ENCODE data around the gene IKZF4. TPM values are rescaled to one million over a fixed set of nuclear protein-coding genes. Genes with fewer than 3 reads are reported as not detected.

The IKZF4 gene
- total RNA-seq, 2 experiments from 2014 or later = 17.6 to 19.4 TPM

DNA sequence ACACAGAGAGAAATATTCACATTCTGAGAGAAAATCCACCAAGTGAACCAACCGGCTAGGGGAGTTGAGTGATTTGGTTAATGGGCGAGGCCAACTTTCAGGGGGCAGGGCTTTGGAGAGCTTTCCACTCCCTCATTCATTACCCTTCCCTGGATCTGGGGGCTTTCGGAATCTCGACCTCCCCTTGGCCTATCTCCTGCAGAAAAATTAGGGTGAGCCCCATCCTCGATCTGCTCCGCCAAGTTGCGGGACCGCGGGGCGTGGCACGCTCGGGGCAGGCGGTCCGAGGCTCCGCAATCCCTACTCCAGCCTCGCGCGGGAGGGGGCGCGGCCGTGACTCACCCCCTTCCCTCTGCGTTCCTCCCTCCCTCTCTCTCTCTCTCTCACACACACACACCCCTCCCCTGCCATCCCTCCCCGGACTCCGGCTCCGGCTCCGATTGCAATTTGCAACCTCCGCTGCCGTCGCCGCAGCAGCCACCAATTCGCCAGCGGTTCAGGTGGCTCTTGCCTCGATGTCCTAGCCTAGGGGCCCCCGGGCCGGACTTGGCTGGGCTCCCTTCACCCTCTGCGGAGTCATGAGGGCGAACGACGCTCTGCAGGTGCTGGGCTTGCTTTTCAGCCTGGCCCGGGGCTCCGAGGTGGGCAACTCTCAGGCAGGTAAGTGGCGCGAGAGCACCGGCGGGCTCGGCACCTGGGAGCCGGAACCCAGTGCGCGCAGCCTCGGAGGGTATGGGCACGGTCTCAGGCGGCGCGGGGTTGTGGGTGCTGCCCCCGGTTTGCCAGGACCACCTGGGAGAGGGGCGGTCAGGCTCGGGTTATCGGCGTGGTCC lies 59.1 kb downstream of the IKZF4 start, which contains the start of gene ERBB3:
Gene ERBB3, plus strand, starts transcription at position 443 of the 833 bp plus-strand sequence. Its CDS starts 136 bp downstream, at position 579.
- peaks cover 33% of the 10 kb centered on the region for H3K27me3 Mint-ChIP-seq
- peak within 1 kb of the TSS; percentile 74 for H3K4me3 Mint-ChIP-seq
- POLR2A ChIA-PET = interaction anchor here (0.6 to 4.5 kb wide), 5 partner anchors 16 to 384 kb away, joined by 3 to 36 read pairs (median 3); partner anchors contain the start of genes PA2G4 and RPL41
- DNase-seq = peak; percentile 73
- CTCF ChIA-PET = interaction anchor here (0.7 to 7.3 kb wide), 12 partner anchors 10 to 106 kb away, joined by 3 to 60 read pairs (median 4); partner anchors contain the start of genes ESYT1, PA2G4, RAB5B and ZC3H10
- H3K4me1 Mint-ChIP-seq = peaks cover 15% of the 10 kb centered on the region
- H3K27ac Mint-ChIP-seq = no peak within 1 kb of the TSS
- H3K36me3 Mint-ChIP-seq (ENCODE audit: low read depth) = no peaks in the 10 kb centered on the region
- no peaks in the 10 kb centered on the region for H3K9me3 Mint-ChIP-seq

DNA sequence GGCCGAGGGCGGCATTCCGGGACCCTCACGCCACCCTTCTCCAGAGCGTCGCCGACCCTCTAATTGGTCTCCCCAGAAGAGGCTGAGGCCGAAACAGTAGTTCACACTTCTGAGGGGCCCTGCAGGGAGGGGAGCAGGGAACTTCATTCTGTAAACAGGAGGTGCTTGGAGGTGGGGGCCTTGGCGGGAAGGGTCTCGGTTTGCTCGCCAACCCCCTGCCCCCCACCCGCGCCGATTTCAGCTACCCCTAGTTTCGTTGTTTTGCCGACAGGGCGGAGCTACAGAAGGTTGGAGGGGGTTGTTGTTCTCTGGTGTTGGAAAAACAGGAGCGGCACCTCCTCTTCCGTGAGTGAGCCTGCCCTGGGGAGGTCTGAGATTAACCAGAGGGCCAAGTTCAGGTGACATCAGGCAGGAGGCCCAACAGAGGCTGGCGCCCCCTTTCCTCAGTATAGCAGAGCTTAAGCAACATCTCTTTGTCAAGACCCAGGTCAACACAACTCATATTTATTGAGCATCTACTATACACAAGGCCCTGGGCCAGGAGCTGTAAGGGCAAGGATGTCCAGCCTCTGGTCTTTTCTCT lies 59.8 kb downstream of the IKZF4 start:
- peaks cover 35% of the 10 kb centered on the region for H3K27me3 Mint-ChIP-seq
- H3K4me3 Mint-ChIP-seq = peak overlapping the region; percentile 74
- ChIA-PET POLR2A (interaction anchor here (0.9 to 4.5 kb wide), 3 partner anchors 23 to 35 kb away, joined by 3 to 36 read pairs (median 3); partner anchors contain the start of gene PA2G4), CTCF (interaction anchor here (0.7 to 7.3 kb wide), 6 partner anchors 10 to 39 kb away, joined by 3 to 60 read pairs (median 4); partner anchors contain the start of gene PA2G4)
- no peak overlapping the region for H3K27ac Mint-ChIP-seq
- no peaks in the 10 kb centered on the region for H3K36me3 Mint-ChIP-seq (ENCODE audit: low read depth)
- H3K9me3 Mint-ChIP-seq = no peaks in the 10 kb centered on the region
- DNase-seq = no peak
- peaks cover 16% of the 10 kb centered on the region for H3K4me1 Mint-ChIP-seq

DNA sequence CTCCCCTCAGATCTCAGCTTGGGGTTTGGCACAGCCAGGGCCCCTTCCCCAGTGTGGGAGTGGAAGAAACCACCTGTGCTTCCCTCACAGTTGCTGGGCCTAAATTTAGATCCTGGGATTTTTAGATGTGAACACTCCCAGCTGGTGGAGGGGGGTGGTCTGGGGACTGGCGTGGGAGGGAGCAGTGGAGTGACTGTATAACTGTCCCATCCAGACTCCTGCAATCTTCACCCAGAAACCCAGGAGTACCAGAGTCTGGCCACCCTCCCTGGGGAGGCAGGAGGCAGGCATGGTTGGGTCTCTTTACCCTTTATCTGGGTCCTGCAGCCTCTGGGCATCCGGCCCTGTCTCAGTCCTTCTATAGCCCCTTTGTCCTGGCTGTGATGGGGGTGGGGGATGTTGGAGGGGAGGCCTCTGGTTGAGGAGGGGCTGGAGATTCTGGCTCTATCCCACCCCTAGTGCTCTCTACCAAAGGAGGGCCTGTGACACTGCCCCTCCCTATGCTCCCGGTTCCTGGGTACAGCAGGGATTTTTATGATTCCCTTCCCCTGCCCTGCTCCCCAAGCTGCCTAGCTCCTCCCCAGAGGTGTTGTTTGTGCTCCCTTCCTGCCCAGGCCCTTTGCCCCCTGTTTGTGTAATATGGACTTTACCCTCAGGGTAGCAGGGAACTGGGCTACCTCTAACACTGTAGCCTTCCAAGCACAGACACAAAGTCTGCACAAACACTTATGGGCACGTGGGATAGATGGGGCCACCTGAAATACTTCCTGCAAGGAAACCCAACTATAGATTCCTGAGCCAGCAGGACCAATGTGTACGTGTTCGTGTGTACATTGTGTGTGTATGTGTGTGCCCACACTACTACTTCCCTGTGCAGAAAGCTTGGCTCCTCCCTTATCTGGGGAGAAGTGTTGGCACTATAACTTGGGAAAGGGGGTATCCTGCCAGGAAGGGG lies 60.8 kb downstream of the IKZF4 start:
- no peaks in the 10 kb centered on the region for H3K36me3 Mint-ChIP-seq (ENCODE audit: low read depth)
- ChIA-PET CTCF (interaction anchor here (0.8 to 7.3 kb wide), 5 partner anchors 9 to 38 kb away, joined by 3 to 60 read pairs (median 3); partner anchors contain the start of gene PA2G4), POLR2A (interaction anchor here (0.9 to 4.5 kb wide), 5 partner anchors 9 to 35 kb away, joined by 3 to 36 read pairs (median 3); partner anchors contain the start of genes PA2G4 and RPL41)
- H3K27me3 Mint-ChIP-seq = peaks cover 35% of the 10 kb centered on the region
- no peak overlapping the region for H3K4me3 Mint-ChIP-seq
- H3K9me3 Mint-ChIP-seq = no peaks in the 10 kb centered on the region
- H3K27ac Mint-ChIP-seq = no peak overlapping the region
- no peak for DNase-seq
- peaks cover 16% of the 10 kb centered on the region for H3K4me1 Mint-ChIP-seq

DNA sequence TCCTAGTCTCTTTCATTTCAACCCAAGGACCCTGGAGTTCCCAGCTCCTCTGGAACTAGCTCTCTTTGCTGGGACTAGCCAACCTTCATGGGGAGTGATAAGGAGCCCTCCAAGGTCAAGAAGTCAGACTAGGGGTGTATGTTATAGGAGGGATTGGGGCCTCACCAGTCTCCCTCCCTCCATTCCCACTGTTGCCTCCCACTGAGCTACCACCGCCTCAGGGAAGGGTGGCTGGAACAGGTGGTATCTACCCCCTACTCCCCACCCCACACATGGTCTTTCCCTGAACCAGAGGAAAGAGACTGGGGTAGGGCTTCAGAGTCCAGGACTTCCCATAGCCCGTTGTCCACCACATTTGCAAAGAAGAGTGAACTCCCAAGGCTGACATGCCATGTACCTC lies 61.5 kb downstream of the IKZF4 start:
- no peak for DNase-seq
- peaks cover 16% of the 10 kb centered on the region for H3K4me1 Mint-ChIP-seq
- peaks cover 35% of the 10 kb centered on the region for H3K27me3 Mint-ChIP-seq
- H3K27ac Mint-ChIP-seq = no peak overlapping the region
- no peak overlapping the region for H3K4me3 Mint-ChIP-seq
- CTCF ChIA-PET = interaction anchor here (0.6 to 7.3 kb wide), 4 partner anchors 17 to 114 kb away, joined by 3 to 60 read pairs (median 4); partner anchors contain the start of genes PA2G4 and ZC3H10
- POLR2A ChIA-PET = interaction anchor here (0.9 to 4.5 kb wide), 3 partner anchors 10 to 34 kb away, joined by 3 to 36 read pairs (median 4); partner anchors contain the start of genes PA2G4 and RPL41
- H3K36me3 Mint-ChIP-seq (ENCODE audit: low read depth) = no peaks in the 10 kb centered on the region
- no peaks in the 10 kb centered on the region for H3K9me3 Mint-ChIP-seq

- CTCF ChIA-PET = interaction anchor here (0.6 to 7.3 kb wide), 3 partner anchors 21 to 115 kb away, joined by 3 to 60 read pairs (median 4); partner anchors contain the start of genes PA2G4 and ZC3H10
- POLR2A ChIA-PET = interaction anchor here (0.9 to 1.2 kb wide), 2 partner anchors 10 to 34 kb away, joined by 3 to 4 read pairs; partner anchors contain the start of gene RPL41
Measured at GRCh38 chr12:56082967-56083366, 62.1 kb downstream of the IKZF4 start.

DNA sequence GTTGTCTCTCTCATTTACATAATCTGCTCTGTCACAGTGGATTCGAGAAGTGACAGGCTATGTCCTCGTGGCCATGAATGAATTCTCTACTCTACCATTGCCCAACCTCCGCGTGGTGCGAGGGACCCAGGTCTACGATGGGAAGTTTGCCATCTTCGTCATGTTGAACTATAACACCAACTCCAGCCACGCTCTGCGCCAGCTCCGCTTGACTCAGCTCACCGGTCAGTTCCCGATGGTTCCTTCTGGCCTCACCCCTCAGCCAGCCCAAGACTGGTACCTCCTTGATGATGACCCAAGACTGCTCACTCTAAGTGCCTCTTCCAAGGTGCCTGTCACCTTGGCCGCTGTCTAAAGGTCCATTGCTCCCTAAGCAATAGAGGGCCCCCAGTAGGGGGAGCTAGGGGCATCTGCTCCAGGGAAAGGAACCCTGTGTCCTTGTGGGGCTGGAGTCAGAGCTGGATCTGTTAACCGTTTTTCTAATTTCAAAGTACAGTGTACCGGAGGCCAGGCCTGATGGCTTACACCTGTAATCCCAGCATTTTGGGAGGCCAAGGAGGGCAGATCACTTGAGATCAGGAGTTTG lies 64.2 kb downstream of the IKZF4 start:
- Mint-ChIP-seq H3K4me1 (peaks cover 8% of the 10 kb centered on the region), H3K4me3 (no peak overlapping the region), H3K27ac (no peak overlapping the region), H3K27me3 (peaks cover 29% of the 10 kb centered on the region), H3K36me3 (ENCODE audit: low read depth) (no peaks in the 10 kb centered on the region), H3K9me3 (no peaks in the 10 kb centered on the region)
- DNase-seq = peak; percentile 47
- POLR2A ChIA-PET = interaction anchor here (1.1 to 3.2 kb wide), 4 partner anchors 17 to 67 kb away, joined by 3 to 22 read pairs (median 4); partner anchors contain the start of gene PA2G4
- CTCF ChIA-PET = interaction anchor here (0.6 to 3.2 kb wide), 19 partner anchors 8 to 291 kb away, joined by 3 to 28 read pairs (median 4); partner anchors contain the start of genes ESYT1, MYL6B, PA2G4 and ZC3H10

More at GRCh38 chr12:56082967-56083366, 62.1 kb downstream of the IKZF4 start:
- no peak overlapping the region for H3K27ac Mint-ChIP-seq
- no peak for DNase-seq
- peaks cover 16% of the 10 kb centered on the region for H3K4me1 Mint-ChIP-seq
- peaks cover 35% of the 10 kb centered on the region for H3K27me3 Mint-ChIP-seq
- H3K4me3 Mint-ChIP-seq = no peak overlapping the region
- no peaks in the 10 kb centered on the region for H3K36me3 Mint-ChIP-seq (ENCODE audit: low read depth)
- no peaks in the 10 kb centered on the region for H3K9me3 Mint-ChIP-seq

GRCh38 chr12:56086096-56086495 lies 65.3 kb downstream of the IKZF4 start:
- peaks cover 3% of the 10 kb centered on the region for H3K4me1 Mint-ChIP-seq
- no peak overlapping the region for H3K4me3 Mint-ChIP-seq
- H3K9me3 Mint-ChIP-seq = no peaks in the 10 kb centered on the region
- H3K27me3 Mint-ChIP-seq = peaks cover 24% of the 10 kb centered on the region
- ChIA-PET CTCF (interaction anchor here (0.6 to 3.2 kb wide), 10 partner anchors 9 to 39 kb away, joined by 3 to 28 read pairs (median 6); partner anchors contain the start of genes PA2G4 and ZC3H10), POLR2A (interaction anchor here (0.8 to 3.2 kb wide), 5 partner anchors 16 to 45 kb away, joined by 3 to 22 read pairs (median 3); partner anchors contain the start of genes PA2G4 and ZC3H10)
- no peak for DNase-seq
- H3K27ac Mint-ChIP-seq = no peak overlapping the region
- H3K36me3 Mint-ChIP-seq (ENCODE audit: low read depth) = no peaks in the 10 kb centered on the region

GRCh38 chr12:56086608-56087007 lies 65.8 kb downstream of the IKZF4 start:
- H3K9me3 Mint-ChIP-seq = no peaks in the 10 kb centered on the region
- H3K36me3 Mint-ChIP-seq (ENCODE audit: low read depth) = no peaks in the 10 kb centered on the region
- H3K27me3 Mint-ChIP-seq = peaks cover 22% of the 10 kb centered on the region
- DNase-seq = no peak
- ChIA-PET POLR2A (interaction anchor here (0.8 to 3.2 kb wide), 4 partner anchors 15 to 32 kb away, joined by 3 to 22 read pairs (median 3); partner anchors contain the start of genes PA2G4 and ZC3H10), CTCF (interaction anchor here (1.3 to 3.2 kb wide), 6 partner anchors 10 to 36 kb away, joined by 3 to 28 read pairs (median 6); partner anchors contain the start of genes PA2G4 and ZC3H10)
- H3K4me3 Mint-ChIP-seq = no peak overlapping the region
- no peak overlapping the region for H3K27ac Mint-ChIP-seq
- peaks cover 3% of the 10 kb centered on the region for H3K4me1 Mint-ChIP-seq

GRCh38 chr12:56087220-56087619 lies 66.4 kb downstream of the IKZF4 start:
- DNase-seq = no peak
- H3K4me3 Mint-ChIP-seq = no peak overlapping the region
- POLR2A ChIA-PET = interaction anchor here (3.2 kb wide), 1 partner anchor 17 kb away, joined by 22 read pairs; the partner anchor contains the start of gene PA2G4
- H3K36me3 Mint-ChIP-seq (ENCODE audit: low read depth) = no peaks in the 10 kb centered on the region
- no peak overlapping the region for H3K27ac Mint-ChIP-seq
- no peaks in the 10 kb centered on the region for H3K9me3 Mint-ChIP-seq
- peaks cover 1% of the 10 kb centered on the region for H3K4me1 Mint-ChIP-seq
- CTCF ChIA-PET = interaction anchor here (3.2 kb wide), 1 partner anchor 16 kb away, joined by 28 read pairs; the partner anchor contains the start of gene PA2G4
- H3K27me3 Mint-ChIP-seq = peaks cover 19% of the 10 kb centered on the region
